GM12801 (cell line): ENCODE results near the gene FOXK1.

Experiments
- TF ChIP-seq, protein P1 (sequence below): IDR thresholded peaks from one replicate; pipeline ENCODE4 v1.5.1; 2011; ENCODE audit warnings: control low read depth; ENCODE audit not compliant: insufficient read length; ENCODE audit errors: extremely low read depth

FOXK1 gene

DNA sequence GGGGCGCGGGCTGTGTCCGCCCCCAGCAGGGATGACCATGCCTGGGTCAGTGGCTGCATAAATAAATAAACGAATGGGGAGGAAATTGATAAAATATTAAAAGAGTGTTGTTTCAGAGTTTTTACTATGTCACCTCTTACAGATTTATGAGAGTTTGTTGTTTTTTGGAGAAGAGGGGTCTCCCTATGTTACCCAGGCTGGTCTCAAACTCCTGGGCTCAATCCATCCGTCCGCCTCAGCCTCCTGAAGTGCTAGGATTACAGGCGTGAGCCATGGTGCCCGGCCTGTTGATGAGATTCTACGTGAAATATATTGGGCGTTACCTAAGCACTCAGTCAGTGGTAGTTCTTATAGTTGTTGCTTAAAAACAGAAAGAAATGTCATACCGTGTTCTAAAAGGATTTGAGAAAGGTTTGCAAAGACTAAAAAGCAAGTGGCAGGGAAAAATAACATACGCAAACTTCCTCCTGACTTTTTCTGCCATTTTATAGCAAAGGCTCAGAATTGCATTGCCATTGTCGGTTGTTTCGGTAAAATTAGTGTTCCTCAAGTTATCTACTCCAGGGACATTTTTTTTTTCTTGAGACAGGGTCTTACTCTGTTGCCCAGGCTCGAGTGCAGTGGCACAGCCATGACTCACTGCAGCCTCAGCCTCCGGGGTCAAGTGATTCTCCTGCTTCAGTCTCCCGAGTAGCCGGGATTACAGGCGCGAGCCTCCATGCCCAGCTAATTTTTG lies 39.5 kb upstream of the FOXK1 start:
- TF ChIP-seq, protein P1, sequence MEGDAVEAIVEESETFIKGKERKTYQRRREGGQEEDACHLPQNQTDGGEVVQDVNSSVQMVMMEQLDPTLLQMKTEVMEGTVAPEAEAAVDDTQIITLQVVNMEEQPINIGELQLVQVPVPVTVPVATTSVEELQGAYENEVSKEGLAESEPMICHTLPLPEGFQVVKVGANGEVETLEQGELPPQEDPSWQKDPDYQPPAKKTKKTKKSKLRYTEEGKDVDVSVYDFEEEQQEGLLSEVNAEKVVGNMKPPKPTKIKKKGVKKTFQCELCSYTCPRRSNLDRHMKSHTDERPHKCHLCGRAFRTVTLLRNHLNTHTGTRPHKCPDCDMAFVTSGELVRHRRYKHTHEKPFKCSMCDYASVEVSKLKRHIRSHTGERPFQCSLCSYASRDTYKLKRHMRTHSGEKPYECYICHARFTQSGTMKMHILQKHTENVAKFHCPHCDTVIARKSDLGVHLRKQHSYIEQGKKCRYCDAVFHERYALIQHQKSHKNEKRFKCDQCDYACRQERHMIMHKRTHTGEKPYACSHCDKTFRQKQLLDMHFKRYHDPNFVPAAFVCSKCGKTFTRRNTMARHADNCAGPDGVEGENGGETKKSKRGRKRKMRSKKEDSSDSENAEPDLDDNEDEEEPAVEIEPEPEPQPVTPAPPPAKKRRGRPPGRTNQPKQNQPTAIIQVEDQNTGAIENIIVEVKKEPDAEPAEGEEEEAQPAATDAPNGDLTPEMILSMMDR = no peak

- TF ChIP-seq, protein P1 = no peak
Measured at GRCh38 chr7:4645246-4645645, 36.8 kb upstream of the FOXK1 start.

- TF ChIP-seq, protein P1 = no peak
Measured at GRCh38 chr7:4648111-4648510, 34.0 kb upstream of the FOXK1 start.

DNA sequence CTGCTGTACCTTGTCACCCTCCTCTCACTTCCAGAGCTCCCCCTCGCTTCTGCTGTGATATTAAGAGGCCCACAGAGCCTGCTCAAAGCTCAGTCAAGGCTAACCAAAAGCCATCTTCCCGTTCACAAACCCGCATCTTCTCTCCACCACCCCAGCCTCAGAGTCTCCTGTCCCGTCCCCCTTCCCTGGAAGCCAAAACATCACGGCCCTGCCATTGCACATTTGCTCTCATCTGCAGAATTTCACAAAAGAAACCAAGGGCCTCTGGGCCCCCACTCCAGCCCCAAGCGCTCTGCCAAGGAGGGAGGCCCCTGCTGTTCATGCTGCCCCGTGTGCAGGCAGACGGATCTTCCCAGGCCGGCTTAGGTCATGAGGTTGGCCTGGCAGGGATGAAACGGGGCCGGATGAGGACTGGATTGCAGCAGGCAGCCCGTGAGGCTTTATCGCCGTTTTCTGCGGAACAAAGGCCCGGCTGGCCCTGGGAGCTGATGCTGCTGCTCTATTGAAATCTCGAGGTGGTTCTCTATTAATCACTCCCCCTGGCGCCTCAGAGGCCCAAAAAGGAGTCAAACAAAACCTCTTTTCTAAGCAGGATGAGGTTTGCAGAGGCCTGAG lies 31.6 kb upstream of the FOXK1 start:
- TF ChIP-seq, protein P1 = no peak

DNA sequence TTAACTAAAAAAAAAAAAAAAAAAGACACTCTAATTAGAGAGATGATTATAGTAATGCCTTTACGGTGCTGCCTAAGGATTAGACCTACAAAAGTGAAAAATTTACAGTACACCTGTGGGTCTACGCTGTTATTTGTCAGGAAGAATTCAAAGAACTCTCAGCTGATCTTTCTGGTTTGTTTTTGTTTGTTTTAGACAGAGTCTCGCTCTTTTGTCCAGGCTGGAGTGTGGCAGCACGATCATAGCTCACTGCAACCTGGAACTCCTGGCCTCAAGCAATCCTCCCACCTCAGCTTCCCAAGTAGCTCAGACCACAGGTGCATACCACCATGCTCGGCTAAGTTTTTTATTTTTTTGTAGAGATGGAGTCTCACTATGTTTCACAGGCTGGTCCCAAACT lies 28.3 kb upstream of the FOXK1 start:
- TF ChIP-seq, protein P1 = no peak

DNA sequence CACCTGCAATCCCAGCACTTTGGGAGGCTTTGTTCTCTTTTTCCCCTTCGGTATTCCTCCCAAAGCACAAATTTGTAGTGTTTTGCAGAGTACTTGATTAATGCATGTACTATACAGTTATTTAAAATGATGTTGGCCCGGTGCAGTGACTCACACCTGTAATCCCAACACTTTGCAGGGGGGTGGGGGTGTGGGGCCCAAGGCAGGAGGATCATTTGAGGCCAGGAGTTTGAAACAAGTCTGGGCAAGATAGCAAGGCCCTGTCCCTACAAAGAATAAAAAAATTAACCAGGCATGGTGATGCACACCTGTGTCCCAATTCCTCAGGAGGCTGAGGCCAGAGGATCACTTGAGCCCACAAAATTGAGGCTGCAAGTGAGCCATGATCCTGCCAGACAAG lies 26.8 kb upstream of the FOXK1 start:
- TF ChIP-seq, protein P1 = no peak

DNA sequence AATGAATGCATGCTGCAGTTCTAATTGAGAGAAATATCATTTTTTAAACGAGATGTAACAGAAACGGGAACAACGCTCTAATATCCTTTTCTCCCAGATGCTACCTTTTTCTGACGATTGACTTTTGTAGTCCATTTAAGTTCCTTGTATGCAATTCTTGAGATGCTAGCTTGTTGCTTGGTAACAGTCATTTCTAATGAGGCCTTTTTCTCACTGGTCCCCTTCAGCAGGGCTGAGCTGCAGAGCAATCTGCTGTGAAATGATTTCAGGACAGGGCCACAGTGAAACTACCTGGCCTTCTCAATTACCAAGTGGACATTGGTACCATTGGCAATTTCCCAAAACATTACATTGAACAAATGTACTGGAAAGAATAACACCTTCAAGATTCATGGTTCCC lies 26.2 kb upstream of the FOXK1 start:
- TF ChIP-seq, protein P1 = no peak
